GM19240 (cell line): ENCODE results near the gene JMJD1C.
"Not testable (repeated sequence)": the region's sequence is repeated elsewhere in the genome, so short reads cannot be mapped to it uniquely, and the experiment has no call there.

Experiments used
- DNase-seq: peaks from one replicate; pipeline ENCODE4 v3.0.0; 2011; ENCODE audit warnings: low spot score; ENCODE audit not compliant: insufficient read length

JMJD1C gene

GRCh38 chr10:63300801-63301200 lies 165.0 kb downstream of the JMJD1C start:
- no peak for DNase-seq

GRCh38 chr10:63297941-63298340 lies 167.8 kb downstream of the JMJD1C start:
- no peak for DNase-seq

GRCh38 chr10:63294781-63295180 lies 171.0 kb downstream of the JMJD1C start:
- DNase-seq, result no peak

GRCh38 chr10:63292847-63293246 lies 172.9 kb downstream of the JMJD1C start:
- not testable (repeated sequence) for DNase-seq

- no peak for DNase-seq
These were observed 177.6 kb downstream of the JMJD1C start for GRCh38 chr10:63288170-63288569.

- no peak for DNase-seq
These were observed 179.0 kb downstream of the JMJD1C start for GRCh38 chr10:63286754-63287264.

GRCh38 chr10:63286340-63286739 lies 179.4 kb downstream of the JMJD1C start:
- no peak for DNase-seq

GRCh38 chr10:63283901-63284300 lies 181.9 kb downstream of the JMJD1C start:
- DNase-seq, result not testable (repeated sequence)

- no peak for DNase-seq
These were observed 182.7 kb downstream of the JMJD1C start for GRCh38 chr10:63283093-63283492.

- no peak for DNase-seq
These were observed 183.8 kb downstream of the JMJD1C start for GRCh38 chr10:63281967-63282366.

- no peak for DNase-seq
These were observed 185.4 kb downstream of the JMJD1C start for GRCh38 chr10:63280386-63280785.

- no peak for DNase-seq
These were observed 190.7 kb downstream of the JMJD1C start for GRCh38 chr10:63275094-63275493.

GRCh38 chr10:63273577-63273976 lies 192.2 kb downstream of the JMJD1C start:
- DNase-seq, result no peak

- peak; percentile 41 for DNase-seq
These were observed 196.8 kb downstream of the JMJD1C start for GRCh38 chr10:63268798-63269503.

GRCh38 chr10:63268149-63268797 lies 197.5 kb downstream of the JMJD1C start:
- DNase-seq, result no peak

GRCh38 chr10:63267414-63268148 lies 198.2 kb downstream of the JMJD1C start:
- no peak for DNase-seq

- no peak for DNase-seq
These were observed 199.1 kb downstream of the JMJD1C start for GRCh38 chr10:63266391-63267316.

GRCh38 chr10:63265683-63266235 lies 200.0 kb downstream of the JMJD1C start:
- no peak for DNase-seq

- DNase-seq, result no peak
These were observed 200.6 kb downstream of the JMJD1C start for GRCh38 chr10:63265222-63265617.

GRCh38 chr10:63264617-63265221 lies 201.1 kb downstream of the JMJD1C start:
- DNase-seq, result no peak
